ENCODE data around the gene IFRD2. TPM values are rescaled to one million over a fixed set of nuclear protein-coding genes. Genes with fewer than 3 reads are reported as not detected.
A peak's percentile ranks its signal among the peaks of the same experiment; 100 is the strongest.

IFRD2 gene
- total and polyA plus RNA-seq, 2 experiments from 2014 or later = 80.8 to 91.5 TPM

DNA sequence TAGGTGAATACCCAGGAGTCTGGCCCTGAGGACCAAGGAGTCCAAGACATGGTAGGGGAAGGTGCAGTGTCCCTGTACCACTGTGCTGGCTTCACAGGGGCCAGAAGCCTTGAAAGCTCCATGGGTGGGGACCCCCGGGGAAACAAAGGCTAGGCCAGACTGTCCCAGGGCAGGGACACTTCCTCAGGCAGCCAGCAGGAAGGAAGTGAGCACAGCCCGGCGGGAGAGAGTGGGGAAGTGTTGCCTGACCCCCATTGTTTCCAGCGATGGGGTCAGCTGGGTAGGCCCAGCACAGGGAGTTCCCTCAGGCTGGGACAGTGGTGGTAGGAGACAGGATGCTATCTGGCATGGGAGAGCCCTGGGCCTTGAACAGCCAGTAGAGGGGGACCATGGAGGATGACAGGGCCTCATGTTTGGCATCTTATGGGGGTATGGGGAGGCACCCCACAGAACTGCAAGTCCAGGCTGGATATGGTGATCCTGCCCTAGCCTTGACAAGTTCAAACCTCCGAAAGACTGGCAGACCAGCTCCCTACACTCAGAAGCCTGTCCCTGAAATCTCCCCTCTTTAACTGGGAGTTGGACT is 31.5 kb upstream of the IFRD2 start:
- TF ChIP-seq STAT1 (IDR thresholded peaks at IDR 0.05; ENCODE audit: unreplicated experiment) = no peak
- no peak for TF ChIP-seq NANOG (IDR thresholded peaks at IDR 0.05; ENCODE audit: borderline replicate concordance)
- TF ChIP-seq CREB1 (CRISPR knock-in tag; IDR thresholded peaks at IDR 0.05; ENCODE audit: low read depth) = no peak
- TF ChIP-seq EZH2phosphoT487 (IDR thresholded peaks at IDR 0.05; ENCODE audit: unreplicated experiment) = no peak
- no peak for TF ChIP-seq REST (IDR thresholded peaks at IDR 0.05; ENCODE audit: unreplicated experiment)
- no peak for TF ChIP-seq EZH2 (IDR thresholded peaks at IDR 0.05; ENCODE audit: low read depth, unreplicated experiment)
- no peak for TF ChIP-seq CTCF (conservative IDR thresholded peaks at IDR 0.05; ENCODE audit: low read depth in 2 of 2)
- no peak for TF ChIP-seq ZNF114 (CRISPR knock-in tag; IDR thresholded peaks at IDR 0.05)
- TF ChIP-seq POLR2AphosphoS5 (IDR thresholded peaks at IDR 0.05; ENCODE audit: low read depth) = no peak
- no peak for TF ChIP-seq JUNB (IDR thresholded peaks at IDR 0.05; ENCODE audit: unreplicated experiment)
- no peak for TF ChIP-seq ETS1 (IDR thresholded peaks at IDR 0.05)
- Histone ChIP-seq H3K27me3 (ENCODE audit: insufficient read depth) (no peaks in the 10 kb centered on the region), H3F3A (replicated peaks; ENCODE audit: low read depth) (peaks cover 28% of the 10 kb centered on the region; the same call in 1 of the 2 replicates), H3K4me3 (no peak overlapping the region), H3K4me2 (peak overlapping the region; percentile 99; the same call in 1 of the 2 replicates), H4K20me1 (replicated peaks; ENCODE audit: insufficient read depth) (peaks cover 13% of the 10 kb centered on the region; the same call in 1 of the 2 replicates), H3K36me3 (ENCODE audit: insufficient read depth) (peaks cover 8% of the 10 kb centered on the region), H2AFZ (no peak overlapping the region), H3K4me1 (ENCODE audit: insufficient read depth) (peaks cover 24% of the 10 kb centered on the region), H3K9me2 (ENCODE audit: insufficient read depth) (no peaks in the 10 kb centered on the region), H3K79me2 (replicated peaks; ENCODE audit: insufficient read depth) (peaks cover 34% of the 10 kb centered on the region), H3K27ac (ENCODE audit: low read depth) (no peak overlapping the region)
- no peak for ATAC-seq
- Mint-ChIP-seq H3K36me3 (ENCODE audit: low read depth) (peaks cover 32% of the 10 kb centered on the region), H3K4me3 (no peak overlapping the region; the same call in 1 of the 3 replicates), H3K27me3 (ENCODE audit: insufficient read depth, low read depth, poor library complexity) (peaks cover 16% of the 10 kb centered on the region), H3K27ac (no peak overlapping the region), H3K9me3 (no peaks in the 10 kb centered on the region), H3K4me1 (peaks cover 46% of the 10 kb centered on the region)
- DNase-seq (ENCODE audit: low spot score) = no peak

Measured in GM23338 (cell line).